ENCODE data around the gene TPM1.

DNA sequence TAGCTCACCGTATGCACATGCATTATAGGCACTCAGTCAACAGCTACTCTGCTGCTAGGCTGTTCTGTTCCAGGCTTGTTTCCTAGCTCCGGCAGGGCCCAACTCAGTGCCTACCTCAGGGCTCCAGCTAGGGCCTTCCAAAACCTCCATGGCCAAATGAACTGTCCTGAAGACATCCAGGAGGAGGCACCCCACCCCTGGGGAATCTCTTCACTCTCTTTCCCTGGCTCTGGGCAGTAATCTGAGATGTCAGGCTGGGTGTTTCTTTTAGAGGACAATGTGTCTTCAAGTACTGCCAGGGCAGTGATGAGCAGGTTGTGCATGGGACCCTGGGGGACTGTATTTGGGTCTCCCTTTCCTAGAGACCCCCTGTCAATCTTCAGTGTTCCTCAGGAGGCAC lies 38.3 kb upstream of the TPM1 start:
- no peak for TF ChIP-seq EZH2 (IDR thresholded peaks at IDR 0.05; ENCODE audit: insufficient read depth, poor library complexity, severe bottlenecking)
- no peak for TF ChIP-seq EZH2phosphoT487 (IDR thresholded peaks at IDR 0.05; ENCODE audit: insufficient read depth, low read depth)

Measured in GM23248 (cell line).